HG03025 (cell line): ENCODE results near the gene NRXN3.

ENCODE experiments used
- ATAC-seq: cut with Tn5 transposase; IDR thresholded peaks from one replicate; pipeline ENCODE4 v1.9.1; 2021; ENCODE audit warnings: mild to moderate bottlenecking, moderate library complexity; ENCODE audit not compliant: unreplicated experiment, low FRiP score

Gene NRXN3

GRCh38 chr14:79251278-79251677 lies 1081.1 kb downstream of the NRXN3 start:
- no peak for ATAC-seq

DNA sequence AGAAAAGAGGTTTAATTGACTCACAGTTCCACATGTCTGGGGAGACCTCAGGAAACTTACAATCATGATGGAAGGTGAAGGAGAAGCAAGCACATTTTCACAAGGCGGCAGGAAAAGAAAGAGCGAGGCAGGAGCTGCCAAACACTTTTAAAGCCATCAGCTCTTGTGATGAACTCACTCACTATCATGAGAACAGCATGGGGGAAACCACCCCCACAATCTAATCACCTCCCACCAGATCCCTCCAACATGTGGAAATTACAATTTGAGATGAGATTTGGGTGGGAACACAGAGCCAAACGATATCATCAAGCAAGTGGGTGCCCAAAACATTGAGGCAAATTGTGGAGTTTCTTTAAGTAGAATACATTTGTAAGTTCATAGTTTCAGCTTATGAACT lies 1083.4 kb downstream of the NRXN3 start:
- ATAC-seq, result no peak

DNA sequence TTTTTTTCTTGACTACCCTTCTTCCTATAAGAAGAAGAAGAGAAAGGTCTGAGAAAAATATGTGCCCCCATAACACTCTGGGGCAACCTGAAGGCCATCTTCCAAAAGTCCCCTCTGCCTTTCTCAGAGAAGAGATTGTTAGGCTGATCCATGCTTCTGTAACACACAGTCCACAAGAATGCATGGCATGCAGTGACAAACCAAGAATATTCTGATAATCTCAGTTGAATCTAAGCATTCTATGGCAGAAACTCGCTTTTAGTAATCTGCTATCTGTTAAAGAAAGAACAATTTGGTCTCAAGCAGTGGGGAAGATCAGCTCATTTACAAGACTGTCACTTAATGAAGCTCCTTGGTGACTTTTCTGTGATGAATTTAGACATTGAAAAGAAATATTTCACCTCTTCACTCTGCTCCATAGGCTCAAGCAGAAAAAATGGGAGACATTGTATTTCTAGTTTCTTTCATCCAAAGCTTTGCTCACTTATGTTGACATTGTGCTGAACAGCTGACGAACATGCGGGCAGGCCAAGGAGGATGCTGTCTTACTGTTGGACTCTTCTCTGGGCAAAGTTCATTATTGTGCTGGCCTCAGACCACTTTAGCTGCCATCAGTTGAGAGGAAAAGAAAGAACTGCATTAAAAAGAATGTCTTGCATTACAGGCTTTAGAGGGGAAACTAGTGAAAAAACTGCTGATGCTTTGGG lies 1084.0 kb downstream of the NRXN3 start:
- no peak for ATAC-seq

DNA sequence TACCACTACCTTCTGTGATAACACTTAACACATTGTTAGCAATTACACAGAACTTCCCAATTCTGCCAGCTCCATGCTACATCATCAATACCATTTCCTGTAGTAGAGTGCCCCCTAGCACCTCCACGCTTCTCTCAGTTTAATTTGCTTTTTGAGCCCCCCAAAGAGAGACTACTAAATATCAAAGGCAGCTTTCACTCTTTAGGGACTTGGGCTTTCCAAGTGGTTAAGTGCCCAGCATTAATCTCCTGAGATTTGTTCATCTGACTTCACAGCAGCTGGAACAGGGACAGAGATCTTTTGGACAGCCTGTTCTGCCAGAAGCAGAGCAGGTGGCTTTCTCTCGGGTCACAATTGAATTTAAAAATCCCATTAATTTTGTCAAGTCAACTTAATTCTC lies 1086.2 kb downstream of the NRXN3 start:
- ATAC-seq, result no peak

- ATAC-seq, result no peak
Observed at GRCh38 chr14:79260406-79260805, 1090.2 kb downstream of the NRXN3 start.

- ATAC-seq, result no peak
Observed at GRCh38 chr14:79265366-79265946, 1095.3 kb downstream of the NRXN3 start.

- ATAC-seq, result no peak
Observed at GRCh38 chr14:79270361-79270760, 1100.2 kb downstream of the NRXN3 start.

DNA sequence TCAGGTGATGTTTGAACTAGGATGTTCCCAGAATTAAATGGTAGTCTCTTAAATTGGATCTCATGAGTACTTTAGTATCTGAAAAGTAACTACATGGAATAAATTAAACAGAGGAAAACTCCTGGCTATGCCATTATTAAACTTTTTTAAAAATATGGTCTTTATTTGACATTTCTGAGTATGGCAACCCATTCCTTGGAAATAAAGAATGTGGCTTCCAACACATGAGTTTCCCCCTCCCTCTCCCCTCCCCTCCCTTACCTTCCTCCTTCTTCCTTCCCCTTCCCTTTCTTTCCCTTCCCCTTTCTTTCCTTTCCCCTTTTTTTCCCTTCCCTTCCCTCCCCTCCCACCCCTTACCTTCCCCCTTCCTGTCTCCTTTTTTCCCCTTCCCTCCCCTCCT lies 1100.9 kb downstream of the NRXN3 start:
- no peak for ATAC-seq

GRCh38 chr14:79274641-79275291 lies 1104.6 kb downstream of the NRXN3 start:
- no peak for ATAC-seq

GRCh38 chr14:79275292-79275655 lies 1105.1 kb downstream of the NRXN3 start:
- no peak for ATAC-seq

DNA sequence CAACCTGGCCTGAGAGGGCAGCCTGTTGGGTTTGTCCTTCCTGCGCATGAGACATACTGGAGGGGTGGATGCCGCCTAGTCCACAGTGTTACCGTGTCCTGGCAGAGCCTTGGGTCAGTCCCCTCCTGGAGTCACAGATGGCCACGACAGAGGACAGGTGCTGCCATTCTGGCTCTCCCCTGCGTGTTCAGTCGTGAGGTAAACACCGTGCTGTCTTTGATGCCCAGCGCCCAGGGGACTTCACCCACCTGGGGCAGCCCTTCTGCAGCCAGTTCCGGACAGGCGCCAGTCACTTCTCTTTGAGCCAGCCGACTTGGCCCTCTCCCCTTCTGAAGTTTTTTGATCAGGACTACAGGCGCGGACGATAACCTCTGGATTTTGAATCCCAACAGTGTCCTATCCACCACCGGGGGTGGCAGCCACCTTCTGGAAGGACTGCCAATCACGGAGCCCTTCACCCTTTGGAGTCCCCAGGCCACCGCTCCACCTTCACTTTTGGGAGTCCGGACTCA lies 1108.2 kb downstream of the NRXN3 start:
- no peak for ATAC-seq

GRCh38 chr14:79278798-79279644 lies 1108.8 kb downstream of the NRXN3 start:
- no peak for ATAC-seq

DNA sequence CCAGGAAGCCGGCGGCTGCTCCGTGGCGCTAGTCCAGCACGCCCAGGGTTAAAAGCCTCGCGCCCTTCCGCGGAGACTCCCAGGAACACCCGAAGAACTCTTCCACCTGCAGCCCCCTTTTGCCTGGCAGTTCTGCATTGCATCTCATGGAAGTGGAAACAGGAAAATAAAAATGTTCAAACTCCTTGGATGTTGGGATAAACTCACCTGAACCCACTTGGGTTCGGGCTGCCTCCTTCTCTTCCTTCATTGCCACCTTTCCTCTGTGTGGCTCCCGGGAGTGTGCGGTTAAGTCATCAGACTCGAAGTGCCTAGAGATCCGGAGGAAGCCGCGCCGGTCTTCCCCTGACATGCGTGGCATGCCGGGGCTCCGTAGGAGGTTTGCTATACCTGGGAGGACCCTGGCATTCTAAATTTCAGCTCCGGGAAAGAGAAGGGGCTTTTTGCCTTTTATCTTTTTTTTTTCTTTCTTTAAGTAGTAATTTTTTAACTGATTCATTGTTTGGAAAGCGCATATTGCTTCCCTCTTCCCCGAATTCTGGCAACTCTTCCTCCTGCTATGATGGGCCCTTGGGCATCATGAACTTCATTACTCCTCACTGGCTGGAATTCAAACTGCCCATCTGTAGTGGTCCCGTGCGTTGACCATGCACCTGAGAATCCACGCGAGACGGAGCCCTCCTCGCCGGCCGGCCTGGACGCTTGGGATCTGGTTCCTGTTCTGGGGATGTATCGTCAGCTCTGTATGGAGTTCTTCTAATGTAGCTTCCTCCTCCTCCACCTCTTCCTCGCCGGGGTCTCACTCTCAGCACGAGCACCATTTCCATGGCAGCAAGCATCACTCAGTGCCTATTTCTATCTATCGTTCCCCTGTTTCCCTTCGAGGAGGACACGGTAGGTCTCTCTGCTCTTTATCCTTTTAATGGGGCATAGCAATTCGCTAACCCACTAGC lies 1109.7 kb downstream of the NRXN3 start:
- no peak for ATAC-seq

DNA sequence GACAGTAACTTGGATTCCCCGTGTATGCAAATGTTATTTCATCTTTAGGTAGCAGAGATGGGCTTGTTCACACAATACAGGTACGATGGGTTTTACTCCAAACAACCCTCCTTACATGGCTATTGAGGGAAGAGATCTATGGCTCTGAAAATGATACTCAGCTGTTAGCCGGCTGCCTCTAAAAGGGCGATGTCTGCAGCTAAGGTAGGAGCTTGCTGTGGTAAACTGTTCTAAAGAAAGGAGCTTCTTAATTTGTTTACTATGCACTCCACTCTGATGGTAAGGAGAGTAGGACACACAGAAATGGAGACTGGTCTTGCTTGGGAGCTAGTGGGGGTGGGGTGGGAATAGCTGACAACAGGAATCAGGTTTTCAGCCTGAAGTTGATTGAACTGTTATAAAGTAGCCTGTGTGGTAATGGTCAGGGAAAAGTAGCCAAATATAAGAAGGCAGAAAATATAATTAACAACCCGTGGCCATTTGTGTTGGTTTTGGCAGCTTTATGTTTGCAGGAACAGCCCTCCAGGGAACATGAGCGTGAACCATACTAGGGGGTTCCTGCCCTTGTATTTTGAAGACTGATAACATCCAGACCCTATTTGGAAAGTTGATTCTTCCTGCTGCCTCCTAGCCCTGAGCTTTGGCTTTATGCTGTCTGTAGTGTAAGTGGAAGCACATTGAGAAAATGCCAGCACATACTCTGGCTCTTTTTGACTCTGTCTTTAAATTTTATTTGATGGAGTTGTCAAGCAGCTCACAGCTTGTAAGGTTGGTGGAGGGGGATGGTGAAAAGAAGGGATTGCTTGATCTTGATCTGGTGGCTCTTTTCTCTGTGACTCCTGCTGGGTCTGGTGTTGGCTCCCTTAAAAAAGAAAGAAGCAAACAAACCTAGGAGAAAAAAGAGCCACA lies 1111.3 kb downstream of the NRXN3 start:
- no peak for ATAC-seq

DNA sequence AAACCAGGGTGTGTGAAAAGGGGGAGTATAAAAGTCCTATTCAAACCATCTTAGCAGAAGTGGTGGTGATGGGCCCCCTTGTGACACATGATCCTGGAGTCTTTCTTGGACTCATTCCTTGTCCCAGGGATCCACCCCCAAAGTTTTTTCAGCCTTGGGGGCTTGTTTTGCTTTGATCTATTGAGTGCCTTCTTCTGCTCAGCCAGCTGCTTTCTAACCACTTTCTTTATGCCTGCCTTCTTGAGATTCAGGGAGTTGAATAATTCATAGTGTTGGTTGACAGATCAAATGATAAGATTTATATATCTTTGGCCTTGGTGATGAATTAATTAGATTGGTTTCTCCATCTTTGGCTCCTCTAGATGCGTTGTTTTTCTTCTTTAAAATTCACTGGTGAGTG lies 1114.4 kb downstream of the NRXN3 start:
- no peak for ATAC-seq

- no peak for ATAC-seq
Observed at GRCh38 chr14:79285263-79285662, 1115.1 kb downstream of the NRXN3 start.

- ATAC-seq, result no peak
Observed at GRCh38 chr14:79287976-79288375, 1117.8 kb downstream of the NRXN3 start.

GRCh38 chr14:79293482-79294177 lies 1123.5 kb downstream of the NRXN3 start:
- ATAC-seq, result no peak
